Measurements from ENCODE around the gene HS3ST1.

DNA sequence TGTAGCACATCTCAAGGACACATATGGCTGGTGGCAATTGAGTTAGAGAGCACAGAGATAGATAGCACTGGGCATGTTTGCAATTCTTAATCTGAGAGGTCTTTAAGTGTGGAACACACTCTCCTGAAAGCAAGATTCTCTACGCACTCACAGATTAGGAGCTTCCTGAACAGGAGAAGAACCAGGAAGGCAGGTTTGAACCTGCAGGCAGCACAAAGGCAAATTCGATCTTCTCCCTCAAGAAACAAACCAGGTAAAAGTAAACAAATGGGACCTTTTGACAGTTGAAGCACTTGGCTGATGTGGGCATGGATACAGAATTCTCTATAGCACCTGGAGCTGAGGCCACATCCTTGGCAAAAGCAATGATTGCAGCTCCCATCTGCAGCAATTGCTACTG lies 24.3 kb downstream of the HS3ST1 start:
- TF ChIP-seq, protein P1, sequence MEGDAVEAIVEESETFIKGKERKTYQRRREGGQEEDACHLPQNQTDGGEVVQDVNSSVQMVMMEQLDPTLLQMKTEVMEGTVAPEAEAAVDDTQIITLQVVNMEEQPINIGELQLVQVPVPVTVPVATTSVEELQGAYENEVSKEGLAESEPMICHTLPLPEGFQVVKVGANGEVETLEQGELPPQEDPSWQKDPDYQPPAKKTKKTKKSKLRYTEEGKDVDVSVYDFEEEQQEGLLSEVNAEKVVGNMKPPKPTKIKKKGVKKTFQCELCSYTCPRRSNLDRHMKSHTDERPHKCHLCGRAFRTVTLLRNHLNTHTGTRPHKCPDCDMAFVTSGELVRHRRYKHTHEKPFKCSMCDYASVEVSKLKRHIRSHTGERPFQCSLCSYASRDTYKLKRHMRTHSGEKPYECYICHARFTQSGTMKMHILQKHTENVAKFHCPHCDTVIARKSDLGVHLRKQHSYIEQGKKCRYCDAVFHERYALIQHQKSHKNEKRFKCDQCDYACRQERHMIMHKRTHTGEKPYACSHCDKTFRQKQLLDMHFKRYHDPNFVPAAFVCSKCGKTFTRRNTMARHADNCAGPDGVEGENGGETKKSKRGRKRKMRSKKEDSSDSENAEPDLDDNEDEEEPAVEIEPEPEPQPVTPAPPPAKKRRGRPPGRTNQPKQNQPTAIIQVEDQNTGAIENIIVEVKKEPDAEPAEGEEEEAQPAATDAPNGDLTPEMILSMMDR (IDR thresholded peaks at IDR 0.05), result no peak
- TF ChIP-seq POLR2A (IDR thresholded peaks at IDR 0.05), result no peak
- no peak for TF ChIP-seq EP300 (IDR thresholded peaks at IDR 0.05)

Data from ovary (tissue), 3 donors.